HCT116 (cell line): Measurements from ENCODE around the gene PLCL2. TPM values are rescaled to one million over a fixed set of nuclear protein-coding genes. Genes with fewer than 3 reads are reported as not detected.

ENCODE experiments used
- ATAC-seq: fragments of 200-7000 bp; cut with Tn5 transposase; 2 replicates; pipeline ENCODE4 v1.9.1; 2020; ENCODE audit warnings: mild to moderate bottlenecking, moderate library complexity
- BruUV-seq: library from RNA; stranded (reverse); fragments of 400-500 nt; replicated peaks from 2 replicates; lab custom pipeline; 2021; lab: Mats Ljungman, UMichigan
- CTCF ChIA-PET: fragments of 300-600 bp; sonication (Branson Sonifier 250); formaldehyde crosslinking; loops from one replicate; lab custom pipeline; 2021; ENCODE audit warnings: antibody characterized with exemption; lab: Charles Lee
- POLR2A ChIA-PET: fragments of 300-600, 350-600 bp; sonication (Branson Sonifier 250); formaldehyde crosslinking; loops from one replicate; lab custom pipeline; 2021; ENCODE audit warnings: antibody characterized with exemption; lab: Charles Lee
- RAD21 ChIA-PET, 2 experiments: fragments of 300-600 bp; sonication (Branson Sonifier 250); formaldehyde crosslinking; loops; one replicate each; lab custom pipeline; 2023; ENCODE audit warnings: low total read pairs in 2 of 2; ENCODE audit not compliant: uncharacterized antibody in 2 of 2, unreplicated experiment in 2 of 2, low non-redundant PET in 1 of 2; lab: Charles Lee
- DNase-seq: peaks from one replicate; pipeline ENCODE4 v3.0.0-alpha.2; 2010; ENCODE audit warnings: low read depth, low spot score
- H2AFZ ChIP-seq: fragments of 200-600 bp; shearing (Covaris generic), sonication (generic); 2 replicates; pipeline ENCODE4 v1.6.1; 2017; ENCODE audit warnings: low read depth, mixed run types, mixed read lengths, antibody characterized with exemption, low read length; ENCODE audit not compliant: poor library complexity, severe bottlenecking
- H3K27ac ChIP-seq: 2 replicates; pipeline ENCODE4 v1.5.1; 2012; ENCODE audit warnings: low read depth, low read length
- H3K27me3 ChIP-seq: fragments of 200-600 bp; sonication (generic); 2 replicates; pipeline ENCODE4 v1.6.1; 2016; ENCODE audit warnings: mixed run types, low read length, mixed read lengths; ENCODE audit not compliant: insufficient read depth
- H3K36me3 ChIP-seq, 2 experiments: fragments of 200-500 bp in 1 of 2; fragments of 200-600 bp in 1 of 2; sonication (Bioruptor generic) in 1 of 2; sonication (generic) in 1 of 2; 2 replicates each; pipeline versions ENCODE4 v1.5.1 to v1.6.1; 2014 to 2016; ENCODE audit warnings: low read length in 2 of 2, inconsistent platforms in 1 of 2, mixed read lengths in 1 of 2, mixed run types in 1 of 2; ENCODE audit not compliant: insufficient read depth in 2 of 2, control insufficient read depth in 1 of 2
- H3K4me1 ChIP-seq, 2 experiments: fragments of 200-600 bp in 1 of 2; sonication (generic) in 1 of 2; 2 replicates each; pipeline versions ENCODE4 v1.5.1 to v1.6.1; 2012 to 2017; ENCODE audit warnings: low read length in 2 of 2, inconsistent platforms in 1 of 2, mild to moderate bottlenecking in 1 of 2, mixed read lengths in 1 of 2, mixed run types in 1 of 2, moderate library complexity in 1 of 2; ENCODE audit not compliant: insufficient read depth in 2 of 2, control insufficient read depth in 1 of 2
- H3K4me2 ChIP-seq: fragments of 200-600 bp; sonication (generic); 2 replicates; pipeline ENCODE4 v1.6.1; 2017; ENCODE audit warnings: mixed run types, low read length, mixed read lengths
- H3K4me3 ChIP-seq, 2 experiments: fragments of 200-600 bp in 1 of 2; sonication (generic) in 1 of 2; replicated peaks in 1 of 2; 2 replicates each; pipeline ENCODE4 v1.5.1; 2011 to 2016; ENCODE audit warnings: low read length in 2 of 2, control low read depth in 1 of 2, low read depth in 1 of 2, mild to moderate bottlenecking in 1 of 2, mixed read lengths in 1 of 2, mixed run types in 1 of 2
- H3K79me2 ChIP-seq: fragments of 200-600 bp; sonication (generic); 2 replicates; pipeline ENCODE4 v1.6.1; 2017; ENCODE audit warnings: mild to moderate bottlenecking, mixed run types, low read length, moderate library complexity, mixed read lengths; ENCODE audit not compliant: insufficient read depth
- H3K9ac ChIP-seq: fragments of 200-600 bp; sonication (generic); 2 replicates; pipeline ENCODE4 v1.6.1; 2016; ENCODE audit warnings: low read length, mixed read lengths
- H3K9me2 ChIP-seq: fragments of 200-600 bp; sonication (generic), shearing (Covaris generic); 2 replicates; pipeline ENCODE4 v1.6.1; 2017; ENCODE audit warnings: mixed run types, mild to moderate bottlenecking, moderate library complexity; ENCODE audit not compliant: insufficient read depth
- H3K9me3 ChIP-seq, 2 experiments: fragments of 200-500 bp in 1 of 2; fragments of 200-600 bp in 1 of 2; sonication (Bioruptor generic) in 1 of 2; sonication (generic) in 1 of 2; 2 replicates each; pipeline ENCODE4 v1.6.1; 2014 to 2017; ENCODE audit warnings: low read length in 2 of 2, mixed read lengths in 2 of 2, inconsistent platforms in 1 of 2, low read depth in 1 of 2, mild to moderate bottlenecking in 1 of 2, mixed run types in 1 of 2, moderate library complexity in 1 of 2; ENCODE audit not compliant: control insufficient read depth in 1 of 2, insufficient read depth in 1 of 2
- H4K20me1 ChIP-seq: fragments of 200-600 bp; sonication (generic), shearing (Covaris generic); 2 replicates; pipeline ENCODE4 v1.6.1; 2017; ENCODE audit warnings: mixed run types, mild to moderate bottlenecking, moderate library complexity; ENCODE audit not compliant: insufficient read depth
- CEBPB ChIP-seq: IDR thresholded peaks from 2 replicates; pipeline ENCODE4 v1.6.1; 2012; ENCODE audit warnings: low read depth
- CTCF ChIP-seq, 3 experiments: fragments of 200-600 bp in 1 of 3; sonication (generic) in 1 of 3; IDR thresholded peaks in 2 of 3; conservative IDR thresholded peaks in 1 of 3; 2 replicates each; pipeline ENCODE4 v1.5.1; 2012 to 2017; ENCODE audit warnings: low read depth in 2 of 3, low read length in 2 of 3, antibody characterized with exemption in 1 of 3, borderline replicate concordance in 1 of 3, control low read depth in 1 of 3, mild to moderate bottlenecking in 1 of 3, mixed read lengths in 1 of 3, mixed run types in 1 of 3, moderate library complexity in 1 of 3; ENCODE audit not compliant: insufficient read depth in 1 of 3
- ELF1 ChIP-seq: IDR thresholded peaks from 2 replicates; pipeline ENCODE4 v1.6.1; 2012; ENCODE audit warnings: low read depth, borderline replicate concordance
- MAX ChIP-seq: IDR thresholded peaks from 2 replicates; pipeline ENCODE4 v1.6.1; 2012
- POLR2A ChIP-seq: IDR thresholded peaks from 2 replicates; pipeline ENCODE4 v1.7.0; 2011; ENCODE audit warnings: borderline replicate concordance; ENCODE audit not compliant: insufficient read depth, insufficient read length; ENCODE audit errors: extremely low read depth
- RAD21 ChIP-seq: IDR thresholded peaks from 2 replicates; pipeline ENCODE4 v1.6.1; 2012; ENCODE audit warnings: low read depth, mild to moderate bottlenecking
- TCF7L2 ChIP-seq: IDR thresholded peaks from 2 replicates; pipeline ENCODE4 v1.7.0; 2011; ENCODE audit warnings: borderline replicate concordance, inconsistent platforms; ENCODE audit not compliant: insufficient read depth, insufficient read length; ENCODE audit errors: extremely low read depth
- YY1 ChIP-seq: IDR thresholded peaks from 2 replicates; pipeline ENCODE4 v1.6.1; 2011; ENCODE audit warnings: low read length, low read depth, moderate library complexity, mild to moderate bottlenecking; ENCODE audit not compliant: insufficient replicate concordance; ENCODE audit errors: extremely low read depth
- intact Hi-C: fragments of 100-400 bp; cut with micrococcal nuclease; formaldehyde crosslinking; loops from 2 replicates; pipeline ENCODE4 v1.10.0; 2022
- total RNA-seq: library from RNA; stranded (reverse); gene quantifications from one replicate; pipeline ENCODE4 v1.2.1, GENCODE V29; 2021; ENCODE audit not compliant: unreplicated experiment
- TF ChIP-seq, protein P1 (sequence below): IDR thresholded peaks from 2 replicates; pipeline ENCODE4 v1.6.1; 2012; ENCODE audit warnings: low read depth
- TF ChIP-seq, protein P2 (sequence below): IDR thresholded peaks from 2 replicates; pipeline ENCODE4 v1.6.1; 2012

PLCL2 gene
- total RNA-seq, 1 experiment from 2014 or later: 2.2 TPM

- TF ChIP-seq TCF7L2: no peak
Measured at GRCh38 chr3:16883723-16884083, 1.1 kb upstream of the PLCL2 start (continued).

GRCh38 chr3:16884084-16884747, 539 bp upstream of the PLCL2 start:
- ChIA-PET RAD21 (interaction anchor here in 1 of 2 experiments (0.6 kb wide), 1 partner anchor 27 kb away, joined by 4 read pairs; no protein-coding TSS in a partner anchor), POLR2A (interaction anchor here (0.6 to 0.8 kb wide), 2 partner anchors 21 to 141 kb away, joined by 3 to 4 read pairs; no protein-coding TSS in a partner anchor), CTCF (interaction anchor here (0.6 to 1.6 kb wide), 7 partner anchors 9 to 283 kb away, joined by 3 to 8 read pairs (median 4); no protein-coding TSS in a partner anchor)
- Histone ChIP-seq H3K27me3 (no peaks in the 10 kb centered on the region), H3K9me3 (no peaks in the 10 kb centered on the region), H2AFZ (peak overlapping the region; percentile 75), H3K4me1 (peaks cover 0 to 11% of the 10 kb centered on the region in 2 experiments; a peak in 2 of 4 replicates), H3K9me2 (no peaks in the 10 kb centered on the region), H4K20me1 (no peaks in the 10 kb centered on the region), H3K36me3 (no peaks in the 10 kb centered on the region), H3K27ac (peak overlapping the region; percentile 41), H3K9ac (peak overlapping the region; percentile 58), H3K4me3 (peak overlapping the region; percentile 58 to 71), H3K79me2 (no peaks in the 10 kb centered on the region), H3K4me2 (peak overlapping the region; percentile 97)
- ATAC-seq: peak; percentile 78
- DNase-seq: no peak
- intact Hi-C loops: loop anchor here (10.0 kb wide), 1 partner anchor 151 kb away; no protein-coding TSS in a partner anchor
- peak; percentile 32 to 60 (median 56); a peak in 5 of 6 replicates for TF ChIP-seq CTCF (IDR thresholded peaks at IDR 0.05 in 2 of 3, conservative IDR thresholded peaks at IDR 0.05 in 1 of 3; ENCODE audit: borderline replicate concordance in 1 of 3, insufficient read depth in 1 of 3, low read depth in 2 of 3, low read length in 2 of 3)
- no peak for TF ChIP-seq ELF1
- peak; percentile 31; the same call in 1 of the 2 replicates for TF ChIP-seq MAX
- TF ChIP-seq, protein P1, sequence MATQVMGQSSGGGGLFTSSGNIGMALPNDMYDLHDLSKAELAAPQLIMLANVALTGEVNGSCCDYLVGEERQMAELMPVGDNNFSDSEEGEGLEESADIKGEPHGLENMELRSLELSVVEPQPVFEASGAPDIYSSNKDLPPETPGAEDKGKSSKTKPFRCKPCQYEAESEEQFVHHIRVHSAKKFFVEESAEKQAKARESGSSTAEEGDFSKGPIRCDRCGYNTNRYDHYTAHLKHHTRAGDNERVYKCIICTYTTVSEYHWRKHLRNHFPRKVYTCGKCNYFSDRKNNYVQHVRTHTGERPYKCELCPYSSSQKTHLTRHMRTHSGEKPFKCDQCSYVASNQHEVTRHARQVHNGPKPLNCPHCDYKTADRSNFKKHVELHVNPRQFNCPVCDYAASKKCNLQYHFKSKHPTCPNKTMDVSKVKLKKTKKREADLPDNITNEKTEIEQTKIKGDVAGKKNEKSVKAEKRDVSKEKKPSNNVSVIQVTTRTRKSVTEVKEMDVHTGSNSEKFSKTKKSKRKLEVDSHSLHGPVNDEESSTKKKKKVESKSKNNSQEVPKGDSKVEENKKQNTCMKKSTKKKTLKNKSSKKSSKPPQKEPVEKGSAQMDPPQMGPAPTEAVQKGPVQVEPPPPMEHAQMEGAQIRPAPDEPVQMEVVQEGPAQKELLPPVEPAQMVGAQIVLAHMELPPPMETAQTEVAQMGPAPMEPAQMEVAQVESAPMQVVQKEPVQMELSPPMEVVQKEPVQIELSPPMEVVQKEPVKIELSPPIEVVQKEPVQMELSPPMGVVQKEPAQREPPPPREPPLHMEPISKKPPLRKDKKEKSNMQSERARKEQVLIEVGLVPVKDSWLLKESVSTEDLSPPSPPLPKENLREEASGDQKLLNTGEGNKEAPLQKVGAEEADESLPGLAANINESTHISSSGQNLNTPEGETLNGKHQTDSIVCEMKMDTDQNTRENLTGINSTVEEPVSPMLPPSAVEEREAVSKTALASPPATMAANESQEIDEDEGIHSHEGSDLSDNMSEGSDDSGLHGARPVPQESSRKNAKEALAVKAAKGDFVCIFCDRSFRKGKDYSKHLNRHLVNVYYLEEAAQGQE: no peak
- no peak for TF ChIP-seq POLR2A
- TF ChIP-seq YY1: no peak
- no peak for TF ChIP-seq CEBPB
- TF ChIP-seq, protein P2, sequence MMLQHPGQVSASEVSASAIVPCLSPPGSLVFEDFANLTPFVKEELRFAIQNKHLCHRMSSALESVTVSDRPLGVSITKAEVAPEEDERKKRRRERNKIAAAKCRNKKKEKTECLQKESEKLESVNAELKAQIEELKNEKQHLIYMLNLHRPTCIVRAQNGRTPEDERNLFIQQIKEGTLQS: no peak
- TF ChIP-seq RAD21: peak; percentile 55
- no TSS peak for BruUV-seq
